Adrenal gland (tissue), 12 donors: ENCODE measurements around the gene PKP4. TPM values are rescaled to one million over a fixed set of nuclear protein-coding genes. Genes with fewer than 3 reads are reported as not detected.

ENCODE experiments used
- DNase-seq, 7 donors: peaks; one replicate each; pipeline ENCODE4 v3.0.0-alpha.2; 2019 to 2020
- H3K27ac ChIP-seq, 5 donors: fragments of 200-600 bp; sonication (generic) in 4 of 5; 1 replicate in 3 of 5; 2 replicates in 2 of 5; pipeline versions ENCODE4 v1.5.1 to v1.8.0; 2016 to 2020; ENCODE audit warnings: mild to moderate bottlenecking in 1 of 5
- H3K27me3 ChIP-seq: fragments of 200-600 bp; 2 replicates; pipeline ENCODE4 v1.8.0; 2021
- H3K36me3 ChIP-seq, 2 donors: fragments of 200-600 bp; replicated peaks in 1 of 2; 1 replicate in 1 of 2; 2 replicates in 1 of 2; pipeline versions ENCODE4 v1.5.1 to v1.8.0; 2018 to 2022
- H3K4me1 ChIP-seq, 2 donors: fragments of 200-600 bp; replicated peaks in 1 of 2; 1 replicate in 1 of 2; 2 replicates in 1 of 2; pipeline versions ENCODE4 v1.5.1 to v1.8.0; 2018 to 2021
- H3K4me3 ChIP-seq, 4 donors: fragments of 200-600 bp; sonication (generic) in 3 of 4; one replicate each; pipeline ENCODE4 v1.5.1; 2016 to 2018
- H3K9me3 ChIP-seq, 3 donors: fragments of 200-600 bp; sonication (generic) in 1 of 3; replicated peaks in 1 of 3; 1 replicate in 2 of 3; 2 replicates in 1 of 3; pipeline versions ENCODE4 v1.5.1 to v1.8.0; 2016 to 2021
- POLR2A ChIP-seq, 2 donors: fragments of 450-650 bp; IDR thresholded peaks; one replicate each; pipeline ENCODE4 v1.6.1; 2017; ENCODE audit warnings: antibody characterized with exemption in 2 of 2, mild to moderate bottlenecking in 2 of 2, moderate library complexity in 1 of 2
- WGBS, 4 donors: extraction: QIAGEN DNeasy Blood & Tissue Kit in 2 of 4; methylation state at CpG; one replicate each; pipeline versions ENCODE4 v1.1.5 to v1.1.7; 2013 to 2017; 5-methylcytosine and 5-hydroxymethylcytosine counted together
- intact Hi-C, 2 donors: fragments of 100-400 bp; cut with DNase I; formaldehyde crosslinking; loops; one replicate each; pipeline versions ENCODE4 v1.14.1 to v1.15.0; 2022 to 2023
- polyA plus RNA-seq, 3 donors: library from polyadenylated mRNA; stranded (reverse); fragments of 200-250 nt in 2 of 3; fragments of 350-450 nt in 1 of 3; fragmentation: Illumina TruSeq in 1 of 3; extraction: RNeasy Lipid Tissue Mini Kit (QIAGEN cat#74804) in 1 of 3; gene quantifications; one replicate each; pipeline ENCODE4 v1.2.3, GENCODE V29; 2013 to 2014
- total RNA-seq, 9 donors: library from RNA; depleted of rRNA in 4 of 9; stranded (reverse); fragments of >200 nt in 4 of 9; fragments of 120-200 nt in 1 of 9; fragmentation: NEBNext Ultra II Directional in 1 of 9; extraction: Animal tissue kit (Norgen Biotek cat#: 25700) in 1 of 9; gene quantifications; one replicate each; pipeline versions ENCODE4 v1.1.0 to v1.2.4, GENCODE V29; 2013 to 2023
- TF ChIP-seq, protein P1 (sequence below), 6 experiments: fragments of 450-650 bp in 4 of 6; fragments of 200-600 bp in 2 of 6; sonication (generic) in 1 of 6; IDR thresholded peaks; 1 replicate in 5 of 6; 2 replicates in 1 of 6; pipeline versions ENCODE4 v1.5.1 to v1.8.0; 2016 to 2021; ENCODE audit warnings: antibody characterized with exemption in 6 of 6, mild to moderate bottlenecking in 2 of 6, moderate library complexity in 1 of 6
- donor health status: healthy with polysubstance abuse.
- donor health status: Bipolar disorder and iron deficiency.
- donor health status: DM: yes; HTN: yes; CAD: no.
- donor health status: DM: no; HTN: no; CAD: no.
- donor health status: DM: no; HTN: no; CAD: no.
- donor health status: DM: yes; HTN: yes; CAD: no.

Gene PKP4
- total and polyA plus RNA-seq, 12 donors: 15.6 to 34.9 (median 23.3) TPM

DNA sequence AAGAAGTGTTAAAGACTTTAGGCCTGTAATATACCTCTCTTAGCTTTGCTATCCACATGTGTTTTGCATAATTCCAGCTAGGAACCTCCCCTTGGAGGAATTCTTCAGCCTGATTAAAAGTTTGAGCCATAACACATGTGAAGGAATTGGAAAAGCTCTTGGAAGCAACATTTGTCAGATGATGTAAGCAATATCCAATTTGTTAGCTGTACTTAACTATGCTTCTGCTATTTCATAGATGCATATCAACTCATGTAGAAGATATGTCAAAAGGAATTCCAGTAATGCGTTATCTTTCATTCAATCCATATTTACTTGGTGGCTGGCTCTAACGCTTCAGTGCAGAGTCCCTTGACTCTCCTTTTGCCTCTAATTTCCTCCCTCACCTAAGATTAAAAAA, 46.2 kb downstream of the PKP4 start:
- intact Hi-C loops: no loop called here
- no peak overlapping the region for H3K4me3 ChIP-seq
- no peak for TF ChIP-seq POLR2A (IDR thresholded peaks at IDR 0.05)
- TF ChIP-seq, protein P1, sequence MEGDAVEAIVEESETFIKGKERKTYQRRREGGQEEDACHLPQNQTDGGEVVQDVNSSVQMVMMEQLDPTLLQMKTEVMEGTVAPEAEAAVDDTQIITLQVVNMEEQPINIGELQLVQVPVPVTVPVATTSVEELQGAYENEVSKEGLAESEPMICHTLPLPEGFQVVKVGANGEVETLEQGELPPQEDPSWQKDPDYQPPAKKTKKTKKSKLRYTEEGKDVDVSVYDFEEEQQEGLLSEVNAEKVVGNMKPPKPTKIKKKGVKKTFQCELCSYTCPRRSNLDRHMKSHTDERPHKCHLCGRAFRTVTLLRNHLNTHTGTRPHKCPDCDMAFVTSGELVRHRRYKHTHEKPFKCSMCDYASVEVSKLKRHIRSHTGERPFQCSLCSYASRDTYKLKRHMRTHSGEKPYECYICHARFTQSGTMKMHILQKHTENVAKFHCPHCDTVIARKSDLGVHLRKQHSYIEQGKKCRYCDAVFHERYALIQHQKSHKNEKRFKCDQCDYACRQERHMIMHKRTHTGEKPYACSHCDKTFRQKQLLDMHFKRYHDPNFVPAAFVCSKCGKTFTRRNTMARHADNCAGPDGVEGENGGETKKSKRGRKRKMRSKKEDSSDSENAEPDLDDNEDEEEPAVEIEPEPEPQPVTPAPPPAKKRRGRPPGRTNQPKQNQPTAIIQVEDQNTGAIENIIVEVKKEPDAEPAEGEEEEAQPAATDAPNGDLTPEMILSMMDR (IDR thresholded peaks at IDR 0.05): no peak
- H3K4me1 ChIP-seq: no peaks in the 10 kb centered on the region
- H3K27ac ChIP-seq: no peak overlapping the region
- no peak for DNase-seq
- no peaks in the 10 kb centered on the region for H3K9me3 ChIP-seq
- no peaks in the 10 kb centered on the region for H3K36me3 ChIP-seq
- 88 to 94% (median 92%) methylated on average over 2 of the region's 2 CpGs for WGBS, 4 donors
- H3K27me3 ChIP-seq: no peaks in the 10 kb centered on the region

DNA sequence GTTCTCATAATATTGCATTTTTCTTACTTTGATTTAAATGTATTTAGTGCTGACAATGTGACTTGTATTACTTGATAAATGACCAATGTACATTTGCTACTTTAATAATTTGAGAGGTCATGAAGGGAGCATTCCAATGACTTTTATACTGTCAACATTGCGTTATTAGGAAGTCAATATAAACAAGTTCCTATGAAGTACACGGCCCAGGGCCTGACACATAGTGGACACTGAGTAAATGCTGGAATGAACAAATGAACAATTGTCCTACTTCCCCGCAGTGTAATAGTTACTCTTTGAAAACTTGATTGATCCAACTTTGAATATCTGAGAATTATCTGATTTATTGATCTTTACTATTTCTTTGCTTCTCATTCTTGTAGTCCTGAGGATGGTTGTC, 47.3 kb downstream of the PKP4 start:
- H3K9me3 ChIP-seq: no peaks in the 10 kb centered on the region
- no peaks in the 10 kb centered on the region for H3K27me3 ChIP-seq
- DNase-seq: no peak
- H3K4me1 ChIP-seq: no peaks in the 10 kb centered on the region
- intact Hi-C loops: no loop called here
- no peak overlapping the region for H3K27ac ChIP-seq
- 87 to 98% (median 94%) methylated on average over 3 of the region's 3 CpGs for WGBS, 4 donors
- no peak overlapping the region for H3K4me3 ChIP-seq
- H3K36me3 ChIP-seq: no peaks in the 10 kb centered on the region
- TF ChIP-seq, protein P1 (IDR thresholded peaks at IDR 0.05): no peak
- TF ChIP-seq POLR2A (IDR thresholded peaks at IDR 0.05): no peak

DNA sequence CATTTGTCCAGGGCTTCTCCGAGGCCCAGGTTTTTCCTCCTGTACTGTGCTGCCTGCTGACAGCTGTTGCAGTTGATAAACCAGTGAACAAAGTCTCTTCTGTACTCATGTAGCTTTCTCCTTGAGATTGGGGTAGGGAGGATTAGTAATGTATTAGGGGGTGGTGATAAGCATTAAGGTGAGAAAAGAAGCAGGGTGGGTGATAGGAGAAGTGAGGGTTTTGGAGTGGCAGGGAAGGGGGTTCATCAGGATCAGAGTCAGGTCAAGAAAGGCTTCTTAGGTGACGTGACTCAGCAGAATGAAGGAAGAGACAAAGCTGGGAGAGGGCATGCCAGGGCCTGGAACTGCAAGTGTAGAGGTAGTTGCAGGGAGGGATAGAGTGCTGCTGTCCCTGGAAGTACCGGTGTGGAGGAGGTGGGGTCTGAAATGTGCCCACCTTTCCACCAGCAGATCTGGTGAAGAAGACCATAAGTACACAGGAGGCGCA, 48.7 kb downstream of the PKP4 start:
- WGBS, 4 donors: 93 to 98% (median 97%) methylated on average over 4 of the region's 4 CpGs
- Histone ChIP-seq H3K4me1 (no peaks in the 10 kb centered on the region), H3K36me3 (no peaks in the 10 kb centered on the region), H3K27ac (no peak overlapping the region), H3K9me3 (no peaks in the 10 kb centered on the region), H3K27me3 (no peaks in the 10 kb centered on the region), H3K4me3 (no peak overlapping the region)
- no peak for TF ChIP-seq POLR2A (IDR thresholded peaks at IDR 0.05)
- TF ChIP-seq, protein P1 (IDR thresholded peaks at IDR 0.05): no peak
- no peak for DNase-seq
- intact Hi-C loops: no loop called here

DNA sequence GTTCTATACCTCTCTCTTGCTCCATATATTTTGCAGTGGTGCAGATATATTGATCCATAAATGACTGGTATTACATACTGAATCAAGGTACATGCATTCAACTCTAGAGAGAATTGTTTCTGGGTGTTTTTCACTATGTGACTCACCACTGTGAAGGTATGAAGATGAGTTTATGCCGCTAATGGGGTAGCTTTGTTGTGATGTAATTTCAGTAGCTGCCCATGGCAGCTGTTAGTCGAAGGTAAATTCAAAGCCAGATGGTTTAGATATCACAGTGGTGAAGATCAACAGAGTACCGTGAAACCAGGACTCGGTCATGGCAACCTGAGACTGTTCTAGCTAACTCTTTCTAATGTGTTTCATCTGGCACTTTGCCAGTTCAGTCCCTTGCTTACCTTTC, 50.4 kb downstream of the PKP4 start:
- no peaks in the 10 kb centered on the region for H3K9me3 ChIP-seq
- WGBS, 4 donors: 84 to 90% (median 88%) methylated on average over 4 of the region's 4 CpGs
- no peaks in the 10 kb centered on the region for H3K36me3 ChIP-seq
- TF ChIP-seq, protein P1 (IDR thresholded peaks at IDR 0.05): no peak
- no peak for TF ChIP-seq POLR2A (IDR thresholded peaks at IDR 0.05)
- intact Hi-C loops: no loop called here
- DNase-seq: no peak
- H3K27me3 ChIP-seq: no peaks in the 10 kb centered on the region
- no peaks in the 10 kb centered on the region for H3K4me1 ChIP-seq
- H3K27ac ChIP-seq: no peak overlapping the region
- no peak overlapping the region for H3K4me3 ChIP-seq
